Left ventricle myocardium superior (tissue), 1 donor: ENCODE measurements around the gene RIN3. TPM values are rescaled to one million over a fixed set of nuclear protein-coding genes. Genes with fewer than 3 reads are reported as not detected.
A peak's percentile ranks its signal among the peaks of the same experiment; 100 is the strongest.

Experiments
- ATAC-seq: fragments of 200-7000 bp; cut with Tn5 transposase; one replicate; pipeline ENCODE4 v1.9.1; 2020; ENCODE audit warnings: mild to moderate bottlenecking, moderate library complexity
- DNase-seq: peaks from one replicate; pipeline ENCODE4 v3.0.0-alpha.2; 2020
- intact Hi-C: fragments of 100-400 bp; cut with micrococcal nuclease; formaldehyde crosslinking; loops from one replicate; pipeline ENCODE4 v1.11.0; 2022
- total RNA-seq: library from RNA; stranded (reverse); fragmentation: NEBNext Ultra II Directional; extraction: Animal tissue kit (Norgen Biotek cat#: 25700); gene quantifications from one replicate; pipeline ENCODE4 v1.2.1, GENCODE V29; 2021
- donor health status: DM: no; HTN: yes; CAD: no; lungs with severe emphysema.

RIN3 gene
- total RNA-seq, 1 donor from 2014 or later = 14.7 TPM

DNA sequence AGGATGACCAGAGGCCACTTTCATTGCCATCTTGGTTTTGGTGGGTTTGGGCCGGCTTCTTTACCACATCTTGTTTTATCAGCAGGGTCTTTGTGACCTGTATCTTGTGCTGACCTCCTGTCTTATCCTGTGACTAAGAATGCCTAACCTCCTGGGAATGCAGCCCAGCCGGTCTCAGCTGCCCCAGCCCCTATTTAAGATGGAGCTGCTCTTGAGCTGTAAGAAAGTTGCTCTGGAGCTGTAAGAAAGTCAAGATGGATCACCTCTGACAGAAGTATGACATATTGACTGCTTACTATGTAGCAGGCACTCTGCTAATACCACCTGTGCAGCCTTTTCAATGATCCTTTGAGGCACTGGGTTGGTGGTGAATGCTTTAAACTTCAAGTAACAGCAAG lies 52.1 kb downstream of the RIN3 start:
- DNase-seq = no peak
- intact Hi-C loops = no loop called here
- ATAC-seq = no peak

DNA sequence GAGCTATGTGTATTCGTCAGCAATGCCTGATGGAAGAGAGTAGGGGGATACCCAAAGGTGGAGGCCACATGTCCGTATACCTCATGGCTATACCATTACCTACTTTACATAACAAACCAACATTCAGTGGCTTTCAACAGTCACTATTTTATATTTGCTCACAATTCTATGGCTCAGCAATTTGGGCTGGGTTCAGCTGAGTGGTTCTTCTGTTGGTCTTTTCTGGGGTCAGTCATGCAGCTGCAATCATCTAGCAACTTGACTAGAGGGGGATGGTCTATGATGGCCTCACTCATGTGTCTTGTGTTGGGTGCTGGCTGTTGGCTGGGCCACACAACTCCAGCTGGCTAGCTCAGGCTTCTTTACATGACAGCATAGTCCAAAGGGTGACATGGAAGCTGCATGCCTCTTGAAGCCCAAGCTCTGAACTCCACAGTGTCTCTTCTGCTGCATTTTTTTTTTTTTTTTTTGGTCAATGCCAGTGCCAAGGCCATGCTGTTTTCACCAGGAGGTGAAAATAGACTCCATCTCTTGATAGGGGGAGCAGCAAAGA lies 53.7 kb downstream of the RIN3 start:
- DNase-seq (no peak), ATAC-seq (no peak)
- intact Hi-C loops = no loop called here

DNA sequence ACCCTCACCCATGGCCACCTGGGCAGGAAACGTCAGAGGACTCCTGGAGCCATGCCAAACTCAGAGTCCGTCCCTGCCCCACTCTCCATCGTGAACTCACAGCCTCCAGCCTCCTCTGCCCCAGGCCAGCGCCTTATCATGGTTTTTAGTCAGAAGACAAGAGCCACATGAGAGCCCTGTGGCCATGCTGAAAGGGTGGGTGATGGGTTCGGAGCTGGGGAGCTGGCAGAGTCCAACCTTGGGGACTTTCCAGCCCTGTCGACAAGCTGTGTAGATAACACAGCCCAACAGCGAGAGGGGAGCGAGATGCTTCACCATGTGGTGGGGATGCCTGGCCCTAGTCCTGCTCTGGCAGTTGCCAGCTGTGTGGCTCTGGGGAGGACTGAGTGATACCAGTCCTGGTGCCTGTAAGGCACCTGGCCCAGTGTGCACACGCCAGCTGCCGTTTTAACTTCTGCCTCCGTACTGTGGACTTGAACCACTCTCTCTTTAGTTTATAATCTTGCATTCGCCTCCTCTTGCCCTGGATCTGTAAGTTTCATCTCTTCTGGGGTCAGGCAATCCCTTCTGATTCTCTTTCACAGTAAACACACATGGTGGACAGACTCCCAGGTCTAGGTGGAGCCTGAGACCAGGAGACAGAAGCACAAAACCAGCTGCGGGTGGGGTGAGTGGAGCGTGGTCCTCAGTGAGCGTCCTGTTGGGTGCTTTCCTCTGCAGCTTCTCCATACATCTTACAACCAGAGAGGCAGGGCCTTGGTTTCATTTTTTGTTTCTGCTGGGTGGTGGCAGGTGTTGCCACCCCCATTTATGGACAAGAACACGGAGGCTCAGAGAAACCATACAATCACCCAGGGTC lies 55.3 kb downstream of the RIN3 start:
- intact Hi-C loops = no loop called here
- ATAC-seq = peak; percentile 96
- peak; percentile 73 for DNase-seq

DNA sequence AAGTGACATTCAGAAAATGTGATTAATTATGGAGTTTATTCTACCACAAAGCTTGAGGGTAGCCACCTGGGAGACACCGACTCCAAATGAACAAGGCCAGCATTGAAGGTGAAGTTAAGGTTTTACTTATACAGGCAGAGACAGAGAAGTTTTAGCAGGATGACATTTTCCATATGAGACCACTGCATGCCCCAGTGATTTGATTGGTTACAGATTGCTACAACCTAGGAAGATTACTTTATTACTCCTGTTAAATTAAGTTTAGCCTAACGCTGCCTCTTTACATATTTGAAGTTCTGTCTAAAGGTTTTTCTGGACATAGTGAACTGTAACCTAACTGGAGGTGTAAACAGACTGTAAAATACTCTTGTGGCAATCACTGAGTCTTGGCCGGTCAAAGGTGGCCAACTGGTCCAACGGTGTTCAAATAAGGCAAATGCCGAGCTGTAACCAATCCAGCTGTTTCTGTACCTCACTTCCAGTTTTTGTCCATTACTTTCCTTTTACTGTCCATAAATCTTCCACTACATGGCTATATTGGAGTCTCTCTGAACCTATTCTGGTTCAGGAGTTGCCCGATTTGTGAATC lies 57.2 kb downstream of the RIN3 start:
- no peak for DNase-seq
- intact Hi-C loops = no loop called here
- ATAC-seq = no peak

DNA sequence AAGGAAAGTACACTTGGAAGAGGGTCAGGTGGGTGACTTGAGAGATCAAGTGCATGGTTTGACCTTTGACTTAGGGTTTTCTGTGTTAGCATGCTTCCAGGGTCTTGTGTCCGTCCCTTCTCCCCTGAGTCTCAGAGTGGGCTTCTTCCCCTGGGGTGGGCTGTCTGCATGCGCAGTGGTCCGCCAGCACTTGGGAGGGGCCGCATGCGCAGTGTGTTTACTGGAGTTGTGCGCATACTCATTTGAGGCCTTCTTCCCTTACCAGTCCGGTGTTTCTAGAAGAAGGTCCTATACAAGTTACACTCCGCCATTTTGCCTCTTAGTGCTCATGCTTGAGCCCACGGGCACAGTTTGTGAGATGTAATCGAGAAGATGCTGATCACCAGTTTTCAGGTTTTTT lies 58.5 kb downstream of the RIN3 start:
- intact Hi-C loops = no loop called here
- ATAC-seq (no peak), DNase-seq (no peak)

DNA sequence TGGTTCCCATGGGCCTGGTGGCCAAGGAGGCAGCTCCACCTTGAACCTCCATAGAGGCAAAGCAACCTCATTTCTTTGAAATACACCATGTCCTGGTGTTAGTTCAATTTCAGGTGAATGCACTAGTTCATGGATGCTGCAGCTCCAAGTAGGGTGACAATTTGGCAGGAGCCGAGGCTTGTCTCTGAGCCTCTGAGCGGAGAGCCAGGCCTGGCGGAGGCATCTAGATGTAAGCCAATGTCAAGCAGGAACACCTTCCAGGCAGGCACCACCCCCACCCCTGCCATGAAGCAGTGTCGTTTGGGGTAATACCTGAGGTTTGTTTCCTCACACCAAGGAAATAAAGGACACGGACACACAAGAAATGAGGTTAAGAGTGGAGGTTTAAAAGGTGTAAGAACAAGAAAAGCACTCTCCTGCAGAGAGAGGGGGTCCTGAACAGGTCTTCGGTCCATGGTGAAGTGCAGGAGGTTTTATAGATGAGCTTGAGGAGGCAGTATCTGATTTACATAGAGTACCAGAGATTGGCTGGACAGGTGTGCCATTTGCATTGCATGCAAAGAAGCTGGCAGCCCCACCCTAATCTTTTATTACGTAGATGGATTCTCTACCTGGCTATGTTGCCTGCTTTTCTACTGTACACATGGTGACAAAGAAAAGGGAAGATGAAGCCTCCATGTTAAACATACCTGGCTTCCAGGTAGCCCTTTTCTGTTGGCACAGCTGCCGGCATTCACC lies 60.3 kb downstream of the RIN3 start:
- DNase-seq = no peak
- no peak for ATAC-seq
- intact Hi-C loops = no loop called here

DNA sequence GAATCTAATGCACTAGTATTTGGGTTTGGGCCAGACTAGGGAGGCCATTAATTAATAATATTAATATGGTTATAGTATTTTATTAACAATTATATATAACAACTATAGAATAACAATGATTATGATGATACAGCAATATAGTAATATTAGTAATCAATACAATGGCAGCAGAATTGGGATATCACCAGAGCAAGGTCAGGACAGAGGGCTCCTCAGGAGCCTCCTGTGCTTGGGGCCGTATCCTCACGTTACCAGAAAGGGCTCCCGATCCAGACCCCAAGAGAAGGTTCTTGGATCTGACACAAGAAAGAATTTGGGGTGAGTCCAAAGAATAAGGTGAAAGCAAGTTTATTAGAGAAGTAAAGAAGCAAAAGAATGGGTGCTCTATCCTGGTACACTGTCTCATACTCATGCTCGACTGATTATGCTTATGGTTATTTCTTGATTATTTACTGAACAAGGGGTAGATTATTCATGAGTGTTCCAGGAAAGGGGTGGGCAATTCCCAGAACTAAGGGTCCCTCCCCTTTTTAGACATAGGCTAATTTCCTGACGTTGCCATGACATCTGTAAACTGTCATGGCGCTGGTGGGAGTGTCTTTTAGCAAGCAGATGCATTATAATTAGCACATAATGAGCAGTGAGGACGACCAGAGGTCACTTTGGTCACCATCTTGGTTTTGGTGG lies 61.6 kb downstream of the RIN3 start:
- intact Hi-C loops = no loop called here
- DNase-seq = no peak
- no peak for ATAC-seq

DNA sequence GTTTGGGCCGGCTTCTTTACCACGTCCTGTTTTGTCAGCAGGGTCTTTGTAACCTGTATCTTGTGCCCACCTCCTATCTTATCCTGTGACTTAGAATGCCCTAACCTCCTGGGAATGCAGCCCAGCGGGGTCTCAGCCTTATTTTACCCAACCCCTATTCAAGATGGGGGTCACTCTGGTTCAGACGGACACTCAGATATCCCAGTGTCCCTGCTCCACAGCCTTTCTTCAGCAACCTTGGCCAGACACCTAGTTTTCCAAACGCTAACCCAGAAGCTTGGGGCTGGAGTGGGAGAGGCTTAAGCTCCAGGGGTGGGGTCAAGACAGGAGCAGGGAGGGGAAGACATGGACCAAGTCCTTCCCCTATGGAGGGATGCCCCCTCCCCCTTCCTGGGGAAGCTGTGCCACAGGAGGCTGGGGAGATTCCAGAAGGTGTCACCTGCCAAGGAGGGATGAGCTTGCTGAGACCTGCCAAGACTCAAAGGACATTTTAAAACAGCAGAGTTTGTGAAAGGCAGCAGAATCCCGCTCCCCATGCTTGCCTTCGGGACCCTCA lies 62.2 kb downstream of the RIN3 start:
- no peak for DNase-seq
- ATAC-seq = no peak
- intact Hi-C loops = no loop called here

DNA sequence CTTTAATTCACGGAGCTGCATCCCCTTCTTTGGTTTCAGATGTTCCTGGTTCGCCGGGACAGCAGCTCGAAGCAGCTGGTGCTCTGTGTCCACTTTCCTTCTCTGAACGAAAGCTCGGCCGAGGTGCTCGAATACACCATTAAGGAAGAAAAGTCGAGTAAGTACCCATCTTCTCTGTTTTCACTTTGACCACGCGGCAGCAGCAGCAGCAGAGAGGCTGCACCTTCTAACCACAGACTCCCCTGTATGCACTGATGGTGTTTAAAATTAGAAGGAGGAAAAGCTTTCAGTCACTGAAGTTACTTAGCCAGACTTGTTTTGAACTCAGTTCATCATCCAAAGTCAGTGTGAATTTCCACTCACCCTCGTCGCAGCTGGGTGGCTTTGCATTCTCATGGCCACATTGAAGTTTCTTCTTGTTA lies 63.8 kb downstream of the RIN3 start:
- intact Hi-C loops = no loop called here
- DNase-seq (no peak), ATAC-seq (no peak)

DNA sequence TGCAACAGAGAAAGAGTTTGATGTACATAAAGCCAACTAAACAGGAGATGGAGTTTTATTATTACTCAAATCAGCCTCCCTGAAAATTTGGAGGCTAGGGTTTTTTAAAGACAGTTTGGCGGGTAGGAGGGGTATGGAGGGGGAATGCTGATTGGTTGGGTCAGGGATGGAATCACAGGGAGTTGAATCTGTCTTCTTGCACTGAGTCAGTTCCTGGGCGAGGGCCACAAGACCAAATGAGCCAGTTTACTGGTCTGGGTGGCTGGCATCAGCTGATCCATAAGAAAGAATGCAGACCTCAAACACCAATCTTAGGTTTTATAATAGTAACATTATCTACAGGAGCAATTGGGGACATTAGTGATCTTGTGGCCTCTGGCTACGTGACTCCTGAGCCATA lies 64.9 kb downstream of the RIN3 start:
- ATAC-seq (peak; percentile 47), DNase-seq (no peak)
- intact Hi-C loops = no loop called here

DNA sequence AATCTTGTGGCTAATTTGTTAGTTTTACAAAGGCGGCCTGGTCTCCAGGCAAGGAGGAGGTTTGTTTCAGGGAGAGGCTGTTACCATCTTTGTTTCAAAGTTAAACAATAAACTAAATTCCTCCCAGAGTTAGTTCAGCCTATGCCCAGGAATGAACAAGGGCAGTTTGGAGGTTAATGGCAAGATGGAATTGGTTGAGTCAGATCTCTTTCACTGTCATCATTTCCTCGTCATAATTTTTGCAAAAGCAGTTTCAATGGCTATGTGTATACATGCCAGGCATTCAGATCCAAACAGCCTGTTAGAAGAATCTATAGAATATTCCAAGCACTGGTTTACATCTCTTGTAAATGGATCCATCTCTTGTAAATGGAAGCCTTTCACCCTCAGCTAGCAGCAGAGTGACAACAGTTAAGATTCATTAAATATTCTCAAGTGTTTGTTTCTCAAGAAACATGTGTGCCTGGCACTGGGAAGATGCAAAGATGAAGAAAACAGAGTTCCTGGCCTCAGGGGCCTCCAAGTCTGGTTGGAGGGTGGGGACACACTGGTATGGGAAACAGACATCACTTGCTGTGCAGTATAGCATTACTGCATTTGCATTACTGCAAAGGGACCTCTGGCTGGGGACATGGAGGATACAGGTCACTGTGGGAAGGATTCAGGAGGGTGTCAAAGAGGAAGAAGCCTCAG lies 65.8 kb downstream of the RIN3 start:
- no peak for DNase-seq
- ATAC-seq = no peak
- intact Hi-C loops = no loop called here

DNA sequence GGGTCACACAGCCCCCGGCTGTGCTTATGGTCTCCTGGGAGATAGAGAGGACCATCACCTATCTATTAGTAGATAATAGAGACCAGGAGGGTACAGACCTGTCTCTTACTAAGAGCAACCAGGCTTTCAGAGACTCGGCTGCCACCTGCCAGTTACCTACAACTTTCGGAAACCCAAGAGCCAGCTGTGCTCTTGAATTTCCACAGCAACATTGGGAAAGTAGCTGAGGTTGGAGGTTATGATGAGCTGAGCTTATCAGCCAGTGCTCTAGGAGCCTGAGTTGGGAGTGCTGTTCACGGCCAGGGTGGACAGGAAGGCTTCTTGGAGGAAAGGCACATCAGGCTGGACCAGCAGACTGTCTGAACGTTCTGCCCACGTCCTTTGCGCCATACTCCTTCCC lies 67.6 kb downstream of the RIN3 start:
- DNase-seq = no peak
- intact Hi-C loops = no loop called here

DNA sequence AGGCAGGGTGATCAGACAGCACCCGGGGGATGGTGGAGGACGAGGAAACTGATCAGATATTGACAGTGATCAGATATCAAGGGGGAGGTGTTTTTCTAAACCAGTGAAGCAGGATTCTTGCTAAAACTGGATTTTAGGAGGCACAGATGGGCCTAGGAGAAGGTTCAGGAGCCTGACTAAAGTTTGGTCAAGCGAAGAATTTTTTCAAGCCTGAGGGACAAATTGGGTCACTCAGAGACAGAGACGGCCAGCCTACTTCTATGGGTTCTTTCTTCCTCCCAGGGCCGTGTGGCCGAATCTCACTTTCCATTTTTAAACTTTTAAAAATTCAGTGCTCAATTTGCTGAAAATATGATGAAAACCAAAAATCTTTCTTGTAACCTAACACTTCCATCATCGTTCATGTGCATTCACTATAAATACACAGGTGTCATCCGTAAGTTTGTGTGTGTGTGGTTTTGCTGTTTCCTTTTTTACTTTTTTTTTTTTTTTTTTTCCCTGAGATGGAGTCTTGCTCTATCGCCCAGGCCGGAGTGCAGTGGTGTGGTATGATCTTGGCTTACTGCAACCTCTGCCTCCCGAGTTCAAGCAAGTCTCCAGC lies 68.5 kb downstream of the RIN3 start:
- intact Hi-C loops = no loop called here
- no peak for ATAC-seq
- DNase-seq = no peak

More for the DNA sequence above, 67.6 kb downstream of the RIN3 start:
- no peak for ATAC-seq

DNA sequence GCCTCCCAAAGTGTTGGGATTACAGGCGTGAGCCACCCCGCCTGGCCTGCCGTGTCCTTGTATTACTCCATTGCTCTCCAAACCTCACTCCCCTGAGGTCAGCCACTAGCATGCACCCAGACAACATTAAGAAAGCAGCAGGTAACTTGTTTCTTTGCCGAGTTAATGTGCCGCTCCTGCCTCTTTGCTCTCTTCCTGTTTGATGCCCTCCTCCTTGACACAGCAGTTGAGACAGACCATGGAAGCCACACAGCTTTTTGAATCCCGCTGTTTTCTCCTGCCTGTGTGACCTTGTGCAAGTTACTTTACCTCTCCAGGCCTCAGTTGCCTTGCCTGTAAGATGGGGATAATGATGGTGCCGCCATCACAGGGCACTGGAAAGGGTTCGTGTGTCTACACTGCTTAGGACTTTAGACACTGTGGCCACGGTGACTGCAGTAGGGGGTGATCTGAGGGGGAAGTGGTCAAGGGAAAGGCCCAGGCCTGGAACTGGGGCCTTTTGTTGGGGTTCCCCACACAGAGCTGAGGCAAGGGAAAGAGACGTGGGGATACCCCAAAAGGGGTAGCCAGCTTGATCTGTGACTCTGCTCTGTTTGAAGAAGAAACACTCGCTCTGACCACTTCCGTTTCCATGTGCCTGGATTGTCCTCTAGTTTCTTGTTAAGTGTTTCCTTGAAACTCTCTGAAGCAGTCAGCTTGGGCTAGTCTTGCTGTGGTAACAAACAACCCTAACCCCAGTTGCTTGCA lies 69.3 kb downstream of the RIN3 start:
- intact Hi-C loops = no loop called here
- DNase-seq = no peak
- no peak for ATAC-seq

DNA sequence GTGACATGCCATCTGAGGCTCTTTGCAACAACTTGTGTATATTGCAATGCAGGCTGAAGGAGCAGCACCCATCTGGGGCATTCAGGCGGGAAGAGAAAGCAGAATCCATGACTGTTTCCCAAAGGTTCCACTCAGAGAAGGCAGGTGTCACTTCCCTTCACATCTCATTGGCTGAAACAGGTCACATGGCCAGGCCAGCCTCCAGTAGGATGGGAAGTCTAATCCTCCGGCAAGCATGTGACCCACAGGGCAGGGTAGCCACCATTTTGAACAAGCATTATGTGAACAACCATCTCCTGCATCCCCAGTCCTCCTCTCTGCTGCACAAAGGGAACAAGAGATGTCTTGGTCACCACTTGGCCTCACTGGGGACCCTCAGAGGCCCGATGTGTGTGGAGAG lies 70.6 kb downstream of the RIN3 start:
- DNase-seq (no peak), ATAC-seq (no peak)
- intact Hi-C loops = no loop called here

DNA sequence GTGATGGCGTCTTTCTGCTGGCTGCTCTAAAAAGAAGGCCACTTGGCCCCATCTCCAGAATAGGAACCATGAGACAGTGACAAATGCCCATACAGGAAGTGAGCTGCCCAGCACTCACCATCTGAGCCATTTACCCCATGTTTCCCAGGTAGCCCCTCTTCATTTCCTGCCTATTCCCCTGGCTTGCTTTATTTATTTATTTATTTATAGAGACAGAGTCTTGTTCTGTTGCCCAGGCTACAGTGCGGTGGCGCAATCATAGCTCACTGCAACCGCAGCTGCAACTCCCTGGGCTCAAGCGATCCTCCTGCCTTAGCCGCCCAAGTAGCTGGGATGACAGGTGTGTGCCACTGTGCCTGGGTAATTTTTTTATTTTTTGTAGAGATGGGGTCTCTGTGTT lies 71.2 kb downstream of the RIN3 start:
- DNase-seq (peak; percentile 44), ATAC-seq (no peak)
- intact Hi-C loops = no loop called here
